GM12873 (cell line): Measurements from ENCODE around the gene UBXN10.

Source experiments
- TF ChIP-seq, protein P1 (sequence below): IDR thresholded peaks from 2 replicates; pipeline ENCODE4 v1.5.1; 2012; ENCODE audit warnings: low read depth, mild to moderate bottlenecking, moderate library complexity, low read length, control low read depth; ENCODE audit not compliant: insufficient read depth; ENCODE audit errors: missing control alignments

Gene UBXN10

GRCh38 chr1:20211511-20211931, 25.6 kb downstream of the UBXN10 start:
- TF ChIP-seq, protein P1, sequence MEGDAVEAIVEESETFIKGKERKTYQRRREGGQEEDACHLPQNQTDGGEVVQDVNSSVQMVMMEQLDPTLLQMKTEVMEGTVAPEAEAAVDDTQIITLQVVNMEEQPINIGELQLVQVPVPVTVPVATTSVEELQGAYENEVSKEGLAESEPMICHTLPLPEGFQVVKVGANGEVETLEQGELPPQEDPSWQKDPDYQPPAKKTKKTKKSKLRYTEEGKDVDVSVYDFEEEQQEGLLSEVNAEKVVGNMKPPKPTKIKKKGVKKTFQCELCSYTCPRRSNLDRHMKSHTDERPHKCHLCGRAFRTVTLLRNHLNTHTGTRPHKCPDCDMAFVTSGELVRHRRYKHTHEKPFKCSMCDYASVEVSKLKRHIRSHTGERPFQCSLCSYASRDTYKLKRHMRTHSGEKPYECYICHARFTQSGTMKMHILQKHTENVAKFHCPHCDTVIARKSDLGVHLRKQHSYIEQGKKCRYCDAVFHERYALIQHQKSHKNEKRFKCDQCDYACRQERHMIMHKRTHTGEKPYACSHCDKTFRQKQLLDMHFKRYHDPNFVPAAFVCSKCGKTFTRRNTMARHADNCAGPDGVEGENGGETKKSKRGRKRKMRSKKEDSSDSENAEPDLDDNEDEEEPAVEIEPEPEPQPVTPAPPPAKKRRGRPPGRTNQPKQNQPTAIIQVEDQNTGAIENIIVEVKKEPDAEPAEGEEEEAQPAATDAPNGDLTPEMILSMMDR, result no peak

- TF ChIP-seq, protein P1, result no peak
Observed at GRCh38 chr1:20212085-20212684, 26.3 kb downstream of the UBXN10 start.

- TF ChIP-seq, protein P1, result peak; percentile 72
Observed at GRCh38 chr1:20212685-20213331, 26.9 kb downstream of the UBXN10 start.

DNA sequence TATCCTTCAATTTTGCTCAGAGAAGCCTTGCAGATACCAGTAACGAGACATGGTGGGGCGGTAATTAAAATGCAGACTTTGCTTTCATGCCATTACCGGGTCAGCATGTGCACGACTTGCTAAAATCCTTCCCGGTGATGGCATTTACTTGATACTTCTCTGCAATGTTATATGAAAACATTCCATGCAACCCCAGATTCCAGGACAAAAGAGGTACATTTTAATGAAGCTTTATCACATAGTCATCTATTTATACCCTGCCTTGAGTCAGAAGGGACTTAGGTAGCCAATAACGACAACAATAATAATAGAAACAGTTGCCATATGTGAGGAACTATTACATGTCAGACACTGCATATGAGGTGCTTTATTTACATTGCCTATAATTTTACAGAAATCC, 29.8 kb downstream of the UBXN10 start:
- TF ChIP-seq, protein P1, result no peak

DNA sequence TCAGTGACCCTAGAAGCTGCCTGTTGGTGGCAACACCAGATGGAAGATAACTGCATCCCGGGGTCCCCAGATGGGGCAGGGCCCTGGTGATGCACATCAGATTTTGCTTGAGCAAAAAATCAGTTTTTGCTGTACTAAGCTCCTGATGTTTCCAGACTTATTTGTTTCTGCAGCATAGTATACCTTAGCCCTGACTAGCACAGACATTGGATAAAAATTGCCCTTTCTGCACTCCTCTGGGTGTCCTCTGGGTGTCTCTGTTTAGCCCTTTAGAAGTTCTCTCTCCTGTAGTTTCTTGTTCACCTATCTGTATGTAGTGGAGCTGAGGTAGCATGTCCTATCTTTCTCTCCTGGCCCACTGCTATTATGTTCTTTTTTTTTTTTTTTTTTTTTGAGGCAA, 30.7 kb downstream of the UBXN10 start:
- TF ChIP-seq, protein P1, result peak; percentile 71

DNA sequence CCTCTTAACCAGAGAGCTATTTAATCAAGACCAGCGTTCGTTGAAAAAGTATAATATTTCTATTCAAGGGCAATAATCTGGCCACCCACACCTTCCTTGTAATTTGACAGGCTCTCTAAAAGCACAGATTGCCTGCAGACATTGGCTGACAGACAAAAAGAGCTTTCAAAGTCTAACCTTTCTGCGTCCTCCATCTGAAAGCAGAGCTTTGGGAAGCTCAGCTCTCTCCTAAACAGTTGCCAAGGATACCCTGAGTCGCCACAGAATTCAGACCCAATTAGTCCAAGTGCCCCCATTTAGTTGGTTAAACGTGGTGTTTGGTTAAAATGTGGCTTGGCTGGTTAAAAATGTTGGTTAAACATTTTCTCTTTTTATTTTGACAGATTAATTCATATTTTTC, 34.1 kb downstream of the UBXN10 start:
- TF ChIP-seq, protein P1, result no peak

GRCh38 chr1:20223106-20223505, 37.2 kb downstream of the UBXN10 start:
- TF ChIP-seq, protein P1, result no peak
